ENCODE measurements around the gene CCDC59. TPM values are rescaled to one million over a fixed set of nuclear protein-coding genes. Genes with fewer than 3 reads are reported as not detected.

CCDC59 gene, protein sequence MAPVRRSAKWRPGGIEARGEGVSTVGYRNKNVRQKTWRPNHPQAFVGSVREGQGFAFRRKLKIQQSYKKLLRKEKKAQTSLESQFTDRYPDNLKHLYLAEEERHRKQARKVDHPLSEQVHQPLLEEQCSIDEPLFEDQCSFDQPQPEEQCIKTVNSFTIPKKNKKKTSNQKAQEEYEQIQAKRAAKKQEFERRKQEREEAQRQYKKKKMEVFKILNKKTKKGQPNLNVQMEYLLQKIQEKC
- 18.8 and 30.1 TPM in 2 replicates for total RNA-seq

GRCh38 chr12:82358200-82359114 is at the start of gene CCDC59, which contains the start of gene METTL25:
Gene CCDC59 (minus strand): TSS chr12:82358387. CDS start chr12:82358376, 11 bp downstream.
Gene METTL25 (plus strand): TSS chr12:82358529. CDS start chr12:82358566, 37 bp downstream.

Other genes starting within 250 kb of the CCDC59 start
- 3.0 and 3.9 TPM in 2 replicates for gene METTL25, start 142 bp upstream of the CCDC59 start, total RNA-seq

Measured in mesangial cell (primary cell).